HG03066 (cell line): ENCODE measurements around the gene SETD3.

ENCODE experiments used
- ATAC-seq: cut with Tn5 transposase; IDR thresholded peaks from one replicate; pipeline ENCODE4 v1.9.1; 2021; ENCODE audit warnings: low read depth; ENCODE audit not compliant: unreplicated experiment

Gene SETD3

GRCh38 chr14:99516871-99517642 is 36.4 kb upstream of the SETD3 start:
- no peak for ATAC-seq

- ATAC-seq = no peak
Measured at GRCh38 chr14:99516156-99516870, 35.7 kb upstream of the SETD3 start.

GRCh38 chr14:99515301-99516155 is 34.9 kb upstream of the SETD3 start:
- no peak for ATAC-seq

- no peak for ATAC-seq
Measured at GRCh38 chr14:99514552-99515300, 34.1 kb upstream of the SETD3 start.

GRCh38 chr14:99513946-99514551 is 33.4 kb upstream of the SETD3 start:
- no peak for ATAC-seq

- no peak for ATAC-seq
Measured at GRCh38 chr14:99513183-99513694, 32.6 kb upstream of the SETD3 start.

- ATAC-seq = no peak
Measured at GRCh38 chr14:99512571-99513182, 32.0 kb upstream of the SETD3 start.

- ATAC-seq = no peak
Measured at GRCh38 chr14:99512110-99512449, 31.4 kb upstream of the SETD3 start.

GRCh38 chr14:99511421-99512109 is 30.9 kb upstream of the SETD3 start:
- no peak for ATAC-seq

GRCh38 chr14:99510556-99511139 is 30.0 kb upstream of the SETD3 start:
- no peak for ATAC-seq

GRCh38 chr14:99509871-99510555 is 29.4 kb upstream of the SETD3 start:
- ATAC-seq = no peak

- ATAC-seq = no peak
Measured at GRCh38 chr14:99508896-99509629, 28.4 kb upstream of the SETD3 start.

GRCh38 chr14:99507860-99508640 is 27.4 kb upstream of the SETD3 start:
- no peak for ATAC-seq

GRCh38 chr14:99506276-99506675 is 25.6 kb upstream of the SETD3 start:
- no peak for ATAC-seq

- no peak for ATAC-seq
Measured at GRCh38 chr14:99505089-99505488, 24.4 kb upstream of the SETD3 start.

GRCh38 chr14:99503848-99504453 is 23.3 kb upstream of the SETD3 start:
- no peak for ATAC-seq
